ENCODE measurements around the gene SLC6A13. TPM values are rescaled to one million over a fixed set of nuclear protein-coding genes. Genes with fewer than 3 reads are reported as not detected.

SLC6A13 gene
- total RNA-seq, 1 experiment from 2014 or later: 0.72 TPM

- Mint-ChIP-seq H3K27me3 (ENCODE audit: insufficient read depth, unreplicated experiment) (peaks cover 17% of the 10 kb centered on the region), H3K27ac (ENCODE audit: low read depth, unreplicated experiment) (no peak overlapping the region), H3K4me3 (ENCODE audit: unreplicated experiment) (no peak overlapping the region), H3K4me1 (ENCODE audit: insufficient read depth, unreplicated experiment) (no peaks in the 10 kb centered on the region), H3K36me3 (ENCODE audit: insufficient read depth, unreplicated experiment) (no peaks in the 10 kb centered on the region), H3K9me3 (ENCODE audit: unreplicated experiment) (no peaks in the 10 kb centered on the region)
- ChIA-PET CTCF (interaction anchor here (0.6 kb wide), 1 partner anchor 57 kb away, joined by 3 read pairs; no protein-coding TSS in a partner anchor), POLR2A (no interaction called here)
- DNase-seq (ENCODE audit: unreplicated experiment): no peak
- intact Hi-C loops (cut with micrococcal nuclease): no loop called here
- BruUV-seq (replicated peaks): no TSS peak
- no peak for TF ChIP-seq CTCF (IDR thresholded peaks at IDR 0.05; ENCODE audit: unreplicated experiment)
These were observed 8.5 kb upstream of the SLC6A13 start for GRCh38 chr12:271161-271560.

DNA sequence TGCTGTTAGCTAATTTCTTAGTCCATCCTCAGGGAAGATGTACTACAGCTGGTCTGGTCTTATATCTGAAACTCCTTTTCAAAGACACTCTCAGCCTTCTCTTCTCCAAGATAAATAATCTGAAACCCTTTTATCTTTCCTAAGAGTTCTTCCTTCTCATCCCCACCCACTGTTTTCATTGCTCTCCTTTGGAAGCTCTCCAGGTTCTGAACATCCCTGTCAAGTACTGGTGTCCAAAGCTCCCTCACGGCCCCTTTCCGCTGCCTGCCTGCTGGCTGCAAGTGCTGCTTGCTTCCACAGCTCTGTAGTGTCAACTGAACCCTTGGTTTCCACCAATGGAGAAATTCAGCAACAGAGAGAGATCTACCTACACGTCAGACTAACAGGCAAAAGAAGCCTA, 6.6 kb upstream of the SLC6A13 start:
- H3K36me3 Mint-ChIP-seq (ENCODE audit: insufficient read depth, unreplicated experiment): no peaks in the 10 kb centered on the region
- no peaks in the 10 kb centered on the region for H3K4me1 Mint-ChIP-seq (ENCODE audit: insufficient read depth, unreplicated experiment)
- H3K9me3 Mint-ChIP-seq (ENCODE audit: unreplicated experiment): no peaks in the 10 kb centered on the region
- no TSS peak for BruUV-seq (replicated peaks)
- H3K27ac Mint-ChIP-seq (ENCODE audit: low read depth, unreplicated experiment): no peak overlapping the region
- no peak overlapping the region for H3K4me3 Mint-ChIP-seq (ENCODE audit: unreplicated experiment)
- ChIA-PET POLR2A (interaction anchor here (0.6 kb wide), 1 partner anchor 120 kb away, joined by 3 read pairs; the partner anchor contains the start of gene KDM5A), CTCF (no interaction called here)
- peaks cover 17% of the 10 kb centered on the region for H3K27me3 Mint-ChIP-seq (ENCODE audit: insufficient read depth, unreplicated experiment)
- no peak for TF ChIP-seq CTCF (IDR thresholded peaks at IDR 0.05; ENCODE audit: unreplicated experiment)
- peak; percentile 9 for DNase-seq (ENCODE audit: unreplicated experiment)
- intact Hi-C loops (cut with micrococcal nuclease): no loop called here

DNA sequence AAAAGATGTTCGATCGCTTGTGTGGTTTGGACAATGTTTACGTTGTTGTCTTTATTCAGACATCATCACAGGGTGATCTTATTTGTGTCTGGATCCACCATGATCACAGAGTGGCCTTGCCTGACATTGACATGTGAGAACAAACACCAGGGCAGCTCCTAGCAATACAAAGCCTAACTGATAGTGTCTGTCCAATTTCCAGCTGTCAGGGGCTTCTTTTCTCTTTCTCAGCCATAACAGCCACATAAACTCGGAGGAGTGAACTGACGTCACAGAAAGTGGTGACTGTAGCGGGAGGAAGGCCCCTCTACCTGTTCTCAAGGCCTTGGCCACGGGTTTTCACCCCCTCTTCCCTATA, 5.8 kb upstream of the SLC6A13 start:
- DNase-seq (ENCODE audit: unreplicated experiment): no peak
- TF ChIP-seq CTCF (IDR thresholded peaks at IDR 0.05; ENCODE audit: unreplicated experiment): no peak
- Mint-ChIP-seq H3K9me3 (ENCODE audit: unreplicated experiment) (no peaks in the 10 kb centered on the region), H3K36me3 (ENCODE audit: insufficient read depth, unreplicated experiment) (no peaks in the 10 kb centered on the region), H3K4me1 (ENCODE audit: insufficient read depth, unreplicated experiment) (peaks cover 5% of the 10 kb centered on the region), H3K4me3 (ENCODE audit: unreplicated experiment) (no peak overlapping the region), H3K27me3 (ENCODE audit: insufficient read depth, unreplicated experiment) (peaks cover 24% of the 10 kb centered on the region), H3K27ac (ENCODE audit: low read depth, unreplicated experiment) (no peak overlapping the region)
- no TSS peak for BruUV-seq (replicated peaks)
- intact Hi-C loops (cut with micrococcal nuclease): no loop called here
- ChIA-PET POLR2A (interaction anchor here (0.6 kb wide), 1 partner anchor 121 kb away, joined by 3 read pairs; the partner anchor contains the start of gene KDM5A), CTCF (no interaction called here)

DNA sequence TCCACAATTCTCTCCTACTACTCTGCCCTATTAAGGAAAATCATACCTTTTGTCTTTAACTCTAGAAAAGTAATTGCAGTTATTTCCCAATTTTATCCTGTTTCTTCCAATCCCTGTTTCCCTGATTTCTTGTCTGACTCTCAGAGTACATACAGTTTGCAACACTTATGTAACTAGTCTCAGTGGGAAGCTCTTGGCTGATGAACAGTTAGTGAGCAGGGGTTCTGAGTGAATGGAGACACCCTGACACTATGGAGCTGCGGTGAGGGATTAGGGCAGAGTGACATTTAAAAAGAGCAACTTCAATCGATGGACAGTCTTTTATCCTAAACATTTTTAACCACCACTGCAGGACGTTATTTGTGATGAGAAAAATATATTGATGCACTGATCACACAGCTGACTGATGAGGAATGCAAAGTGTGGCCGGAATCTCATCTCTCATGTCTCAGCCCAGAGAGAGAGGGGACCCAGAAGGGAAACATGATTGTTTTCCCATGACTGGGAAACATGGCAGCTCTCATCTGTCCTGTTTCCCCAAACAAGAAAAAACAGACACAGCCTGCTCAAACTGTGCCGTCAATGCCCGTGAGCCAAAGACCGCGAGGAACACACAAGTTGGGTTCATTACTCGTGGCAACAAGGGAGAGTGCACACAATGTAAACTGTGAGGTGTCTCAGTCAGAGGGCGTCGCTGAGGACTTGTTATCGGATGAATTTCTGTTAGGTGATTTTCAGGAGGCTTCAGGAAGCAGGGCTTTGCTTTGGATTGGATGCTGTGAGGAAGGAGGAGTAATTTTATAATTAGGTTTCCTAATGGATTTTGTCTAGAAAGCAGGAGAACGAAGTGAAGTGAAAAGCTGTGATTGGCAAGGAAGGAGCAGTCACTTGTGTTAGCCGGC, 5.2 kb upstream of the SLC6A13 start:
- ChIA-PET POLR2A (interaction anchor here (1.2 kb wide), 1 partner anchor 12 kb away, joined by 3 read pairs; no protein-coding TSS in a partner anchor), CTCF (no interaction called here)
- Mint-ChIP-seq H3K36me3 (ENCODE audit: insufficient read depth, unreplicated experiment) (no peaks in the 10 kb centered on the region), H3K9me3 (ENCODE audit: unreplicated experiment) (no peaks in the 10 kb centered on the region), H3K4me3 (ENCODE audit: unreplicated experiment) (no peak overlapping the region), H3K27ac (ENCODE audit: low read depth, unreplicated experiment) (no peak overlapping the region), H3K4me1 (ENCODE audit: insufficient read depth, unreplicated experiment) (peaks cover 5% of the 10 kb centered on the region), H3K27me3 (ENCODE audit: insufficient read depth, unreplicated experiment) (peaks cover 27% of the 10 kb centered on the region)
- no peak for TF ChIP-seq CTCF (IDR thresholded peaks at IDR 0.05; ENCODE audit: unreplicated experiment)
- BruUV-seq (replicated peaks): no TSS peak
- intact Hi-C loops (cut with micrococcal nuclease): no loop called here
- no peak for DNase-seq (ENCODE audit: unreplicated experiment)

All from MCF 10A (cell line).